GM21786 (cell line): ENCODE data around the gene NDST1.

ENCODE experiments used
- ATAC-seq: cut with Tn5 transposase; IDR thresholded peaks from one replicate; pipeline ENCODE4 v1.9.1; 2021; ENCODE audit not compliant: unreplicated experiment

The NDST1 gene

GRCh38 chr5:150601491-150602345 lies 93.8 kb downstream of the NDST1 start:
- ATAC-seq: no peak

DNA sequence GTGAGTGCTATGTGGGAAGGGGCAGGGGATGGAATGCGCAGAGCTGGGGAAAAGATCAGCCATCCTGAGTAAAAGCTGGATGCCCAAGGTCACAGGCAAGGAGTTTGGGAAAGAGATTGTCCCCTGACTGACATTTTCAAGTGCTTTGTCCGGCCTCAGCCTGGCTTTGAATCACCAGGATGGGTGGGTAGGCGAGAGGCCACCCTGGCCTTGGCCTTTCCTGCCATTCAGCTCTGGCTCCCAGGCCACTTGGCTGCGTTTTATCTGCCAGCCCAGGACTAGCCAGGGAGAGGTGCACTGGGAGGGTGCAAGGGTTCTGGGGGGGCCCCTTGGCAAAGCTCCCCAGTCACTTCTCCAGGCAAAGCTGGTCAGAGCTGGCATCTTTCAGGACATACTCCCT lies 95.1 kb downstream of the NDST1 start:
- no peak for ATAC-seq

- no peak for ATAC-seq
Observed at GRCh38 chr5:150603491-150603890, 95.6 kb downstream of the NDST1 start.

DNA sequence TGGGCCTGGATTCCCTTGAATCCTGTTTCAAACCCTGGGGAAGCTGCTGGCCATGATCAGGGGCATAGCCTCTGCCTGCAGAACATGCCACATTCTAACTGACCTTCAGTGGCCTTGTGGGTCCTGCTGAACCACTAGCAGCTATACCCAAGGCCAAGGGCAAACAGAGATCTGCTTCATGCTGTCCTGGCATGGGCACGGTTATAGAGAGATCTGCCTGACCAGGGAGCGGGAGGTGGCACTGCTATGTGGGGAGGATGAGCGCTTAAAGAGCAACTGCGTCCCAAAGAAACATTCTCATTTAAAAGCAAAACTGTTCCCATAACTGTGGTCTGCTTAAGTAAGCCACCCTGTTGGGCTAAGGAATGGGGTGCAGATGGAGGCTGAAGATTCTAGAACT lies 96.1 kb downstream of the NDST1 start:
- ATAC-seq: no peak

- no peak for ATAC-seq
Observed at GRCh38 chr5:150604894-150605440, 97.0 kb downstream of the NDST1 start.

DNA sequence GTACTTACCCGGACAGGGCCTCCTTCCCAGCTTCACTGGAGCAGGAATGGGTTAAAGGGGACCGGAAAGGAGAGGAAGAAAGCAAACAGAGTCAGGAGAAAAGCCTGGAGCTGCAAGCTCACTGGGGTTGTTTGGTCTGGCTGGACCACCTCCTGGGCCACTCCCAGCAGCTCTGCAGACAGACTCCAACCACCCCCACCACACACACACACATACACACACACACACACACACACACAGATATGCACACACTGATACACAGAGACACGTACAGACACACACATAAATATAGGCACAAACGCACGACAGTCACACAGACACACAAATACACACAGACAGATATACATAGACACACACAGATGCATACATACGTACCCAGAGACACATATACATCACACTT lies 97.6 kb downstream of the NDST1 start:
- no peak for ATAC-seq

DNA sequence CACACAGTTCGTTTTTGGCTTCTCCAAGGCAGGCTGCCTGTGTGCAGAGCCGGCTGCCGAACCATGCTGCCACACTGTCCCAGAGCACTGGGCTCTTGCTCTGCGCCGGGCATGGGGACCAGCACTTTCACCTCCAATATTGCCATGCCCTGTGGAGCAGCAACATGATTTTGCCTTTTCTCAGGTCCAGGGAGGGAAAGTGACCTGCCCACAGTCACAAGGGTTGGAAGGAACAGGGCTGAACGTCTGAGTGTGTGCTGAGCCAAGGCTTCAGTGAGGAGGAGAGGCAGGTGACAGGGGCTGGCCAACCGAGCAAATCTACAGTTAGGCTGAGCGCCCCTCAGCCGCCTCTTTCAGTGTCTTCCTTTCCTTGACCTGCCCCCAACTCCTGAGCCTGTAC lies 98.5 kb downstream of the NDST1 start:
- ATAC-seq: no peak

DNA sequence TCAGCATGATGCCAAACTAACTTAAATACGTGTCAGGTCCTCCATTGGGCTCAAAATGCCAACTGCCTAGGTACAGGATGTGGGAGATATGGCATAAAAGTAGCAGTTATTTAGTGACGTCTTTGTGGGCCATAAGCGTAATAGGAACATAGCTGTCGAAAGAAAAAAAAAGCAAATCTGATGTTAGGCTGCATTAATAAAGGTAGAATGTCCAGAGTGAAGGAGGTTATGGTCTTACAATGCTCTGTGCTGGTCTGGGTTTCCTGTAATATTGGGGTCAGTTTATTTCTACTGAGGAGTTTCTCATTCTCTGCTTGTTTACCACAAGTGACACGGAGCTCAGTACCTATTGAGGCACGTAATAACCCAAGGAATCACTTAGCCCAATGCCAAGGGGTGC lies 99.2 kb downstream of the NDST1 start:
- no peak for ATAC-seq
